ENCODE results near the gene SIM1.

DNA sequence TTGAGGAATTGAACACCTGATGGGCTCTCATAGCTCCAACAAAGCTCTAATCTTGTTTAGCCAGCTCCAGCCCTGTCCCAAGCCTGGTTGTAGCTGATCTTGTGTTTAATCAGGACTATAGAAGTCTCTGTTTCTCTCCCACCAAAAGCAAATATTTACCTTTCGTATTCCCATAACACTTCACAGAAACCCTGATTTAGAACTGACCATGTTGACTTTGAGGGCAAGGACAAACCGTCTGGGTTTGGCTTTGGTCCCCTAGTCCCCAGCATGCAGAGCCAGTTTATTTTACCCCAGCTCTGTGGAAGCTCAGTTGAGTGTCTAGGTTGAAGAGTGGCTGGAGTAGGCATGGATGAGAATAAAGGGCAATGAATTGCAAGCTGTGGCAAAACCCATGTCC, 18.0 kb upstream of the SIM1 start:
- TF ChIP-seq CTCF (IDR thresholded peaks at IDR 0.05) = no peak
- no peak for TF ChIP-seq EZH2 (IDR thresholded peaks at IDR 0.05)
- TF ChIP-seq EZH2phosphoT487 (IDR thresholded peaks at IDR 0.05) = no peak

All from neural progenitor cell (in vitro differentiated cells).